Measurements from ENCODE around the gene SH2D4B. TPM values are rescaled to one million over a fixed set of nuclear protein-coding genes. Genes with fewer than 3 reads are reported as not detected.

Gene SH2D4B
- total RNA-seq, 1 donor: not detected

DNA sequence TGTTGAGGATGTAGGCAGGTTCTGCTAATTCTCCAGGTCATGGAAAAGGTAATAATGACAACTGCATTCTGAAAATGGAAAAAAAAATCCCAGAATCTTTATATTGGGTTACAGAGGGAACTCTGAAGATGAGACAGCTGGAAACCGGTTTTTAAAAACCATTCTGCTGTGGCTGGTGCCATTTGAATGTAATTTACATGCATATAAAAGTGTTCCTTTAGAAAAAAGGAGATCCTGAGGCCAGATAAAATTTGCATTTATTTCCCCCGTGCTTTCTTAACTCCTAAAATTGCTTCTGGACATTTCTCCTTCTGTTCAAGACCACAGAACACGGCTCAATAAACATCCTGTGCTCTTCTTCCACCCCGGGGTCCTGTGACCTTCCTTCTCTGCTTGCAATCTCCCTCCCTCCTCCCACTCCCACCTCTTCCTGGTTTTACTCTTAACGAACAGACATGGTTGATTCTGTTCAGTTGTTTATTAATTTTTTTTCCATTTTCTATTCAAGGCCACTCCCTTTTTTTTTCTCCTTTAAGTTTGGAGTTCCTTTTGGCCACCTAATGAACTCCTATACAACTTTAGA is 41.6 kb downstream of the SH2D4B start:
- TF ChIP-seq, protein P1, sequence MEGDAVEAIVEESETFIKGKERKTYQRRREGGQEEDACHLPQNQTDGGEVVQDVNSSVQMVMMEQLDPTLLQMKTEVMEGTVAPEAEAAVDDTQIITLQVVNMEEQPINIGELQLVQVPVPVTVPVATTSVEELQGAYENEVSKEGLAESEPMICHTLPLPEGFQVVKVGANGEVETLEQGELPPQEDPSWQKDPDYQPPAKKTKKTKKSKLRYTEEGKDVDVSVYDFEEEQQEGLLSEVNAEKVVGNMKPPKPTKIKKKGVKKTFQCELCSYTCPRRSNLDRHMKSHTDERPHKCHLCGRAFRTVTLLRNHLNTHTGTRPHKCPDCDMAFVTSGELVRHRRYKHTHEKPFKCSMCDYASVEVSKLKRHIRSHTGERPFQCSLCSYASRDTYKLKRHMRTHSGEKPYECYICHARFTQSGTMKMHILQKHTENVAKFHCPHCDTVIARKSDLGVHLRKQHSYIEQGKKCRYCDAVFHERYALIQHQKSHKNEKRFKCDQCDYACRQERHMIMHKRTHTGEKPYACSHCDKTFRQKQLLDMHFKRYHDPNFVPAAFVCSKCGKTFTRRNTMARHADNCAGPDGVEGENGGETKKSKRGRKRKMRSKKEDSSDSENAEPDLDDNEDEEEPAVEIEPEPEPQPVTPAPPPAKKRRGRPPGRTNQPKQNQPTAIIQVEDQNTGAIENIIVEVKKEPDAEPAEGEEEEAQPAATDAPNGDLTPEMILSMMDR (IDR thresholded peaks at IDR 0.05; ENCODE audit: insufficient read depth, low read length): no peak
- no peak for DNase-seq (ENCODE audit: low read depth)
- H3K4me3 ChIP-seq (ENCODE audit: low read depth, low read length): no peak overlapping the region

- no peak overlapping the region for H3K4me3 ChIP-seq (ENCODE audit: low read depth, low read length)
- no peak for DNase-seq (ENCODE audit: low read depth)
Measured at GRCh38 chr10:80579849-80580637, 42.3 kb downstream of the SH2D4B start.

DNA sequence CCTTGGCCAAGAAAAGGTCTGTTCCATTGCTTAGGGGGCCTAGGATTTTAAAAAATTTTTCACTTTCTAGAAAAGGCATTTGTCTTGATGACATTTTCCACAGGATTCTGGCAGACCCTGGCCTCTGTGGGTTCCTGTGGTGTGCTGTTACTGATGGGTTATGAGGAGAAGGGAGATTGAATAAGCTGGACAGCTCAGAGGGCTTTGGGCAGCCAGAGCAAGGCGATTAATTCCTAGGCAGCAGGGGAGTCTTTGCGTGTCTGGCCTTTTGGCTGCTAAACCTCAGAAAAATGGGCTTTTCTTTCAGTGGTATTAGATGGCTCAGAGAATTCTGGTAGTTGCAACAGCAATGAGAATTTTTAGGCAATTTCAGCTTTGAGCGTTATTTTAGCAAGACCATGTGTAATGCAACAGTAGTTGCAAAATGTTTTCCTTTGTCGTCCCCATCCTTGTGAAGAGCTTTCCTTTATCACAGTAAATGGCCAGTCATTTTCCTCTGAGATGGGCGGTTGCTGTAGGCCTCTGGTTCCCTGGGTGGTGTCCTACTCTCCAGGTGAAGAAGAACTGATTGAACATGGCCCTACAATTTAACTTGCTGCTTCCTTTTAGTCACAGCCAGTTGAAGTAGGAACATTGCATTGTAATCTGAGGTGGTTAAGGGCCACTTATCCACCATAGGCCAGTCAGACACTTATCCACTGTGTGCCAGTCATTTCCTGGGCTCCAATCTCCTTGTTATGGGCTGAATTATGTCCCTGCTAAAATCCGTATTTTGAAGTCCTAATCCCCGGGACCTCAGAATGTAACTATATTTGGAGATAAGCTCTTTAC is 43.2 kb downstream of the SH2D4B start:
- DNase-seq (ENCODE audit: low read depth): no peak
- no peak overlapping the region for H3K4me3 ChIP-seq (ENCODE audit: low read depth, low read length)
- TF ChIP-seq, protein P1 (IDR thresholded peaks at IDR 0.05; ENCODE audit: insufficient read depth, low read length): no peak

More at GRCh38 chr10:80579849-80580637, 42.3 kb downstream of the SH2D4B start:
- TF ChIP-seq, protein P1 (IDR thresholded peaks at IDR 0.05; ENCODE audit: insufficient read depth, low read length): no peak

- no peak for DNase-seq (ENCODE audit: low read depth)
- TF ChIP-seq, protein P1 (IDR thresholded peaks at IDR 0.05; ENCODE audit: insufficient read depth, low read length): no peak
- H3K4me3 ChIP-seq (ENCODE audit: low read depth, low read length): no peak overlapping the region
Measured at GRCh38 chr10:80581469-80581835, 43.8 kb downstream of the SH2D4B start.

DNA sequence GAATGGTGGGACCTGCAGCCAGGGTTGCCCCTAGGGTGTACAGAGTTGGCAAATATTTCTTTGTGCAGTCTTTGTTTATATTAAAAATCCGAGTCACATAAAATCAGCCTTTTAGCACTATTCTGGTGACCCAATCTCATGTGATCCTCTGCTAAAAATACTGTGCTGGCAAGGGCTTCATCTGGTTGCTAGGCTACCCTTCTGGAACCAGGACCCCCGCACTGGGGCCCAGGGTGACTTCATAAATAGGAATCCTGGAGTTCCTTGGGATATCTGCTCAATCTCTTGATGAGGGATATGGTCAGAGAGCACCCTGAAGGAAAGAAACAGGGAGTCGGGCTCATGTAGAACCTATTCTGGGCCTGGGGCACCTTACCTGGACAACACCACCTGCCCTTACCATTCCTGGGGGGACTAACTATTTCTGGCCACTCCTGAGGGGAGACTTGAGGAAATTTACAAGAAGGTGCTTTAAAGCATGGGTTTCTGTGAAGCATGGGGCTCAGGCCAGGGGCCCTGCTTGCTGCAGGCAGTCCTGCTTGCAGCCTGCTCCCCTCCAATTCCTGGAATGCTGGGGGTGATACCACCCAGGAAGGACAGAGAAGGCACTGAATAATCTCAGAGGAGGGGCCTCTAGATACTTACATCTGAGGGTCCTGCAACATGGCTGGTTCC is 44.7 kb downstream of the SH2D4B start:
- H3K4me3 ChIP-seq (ENCODE audit: low read depth, low read length): no peak overlapping the region
- TF ChIP-seq, protein P1 (IDR thresholded peaks at IDR 0.05; ENCODE audit: insufficient read depth, low read length): no peak
- DNase-seq (ENCODE audit: low read depth): no peak

DNA sequence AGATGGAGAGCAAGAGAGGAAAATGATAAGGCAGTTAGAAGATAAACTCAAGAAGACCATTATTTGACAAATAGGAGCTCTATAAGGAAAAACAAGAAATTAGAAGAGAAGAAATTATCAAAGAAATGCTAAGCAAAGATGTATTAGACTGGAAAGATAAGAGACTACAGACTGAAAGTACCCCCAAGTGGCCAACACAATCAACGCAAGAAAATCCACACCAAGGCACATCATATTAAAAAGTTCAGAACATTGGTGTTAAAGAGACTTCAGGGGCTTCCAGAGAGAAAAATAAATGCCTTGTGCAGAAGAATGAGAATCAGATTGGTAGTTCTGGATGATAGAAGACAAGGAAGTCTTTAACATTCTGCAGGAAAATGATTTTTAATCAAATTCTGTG is 46.0 kb downstream of the SH2D4B start:
- no peak overlapping the region for H3K4me3 ChIP-seq (ENCODE audit: low read depth, low read length)
- DNase-seq (ENCODE audit: low read depth): peak; percentile 1
- TF ChIP-seq, protein P1 (IDR thresholded peaks at IDR 0.05; ENCODE audit: insufficient read depth, low read length): no peak

Measured in fibroblast of the aortic adventitia (primary cell).